Suprapubic skin (tissue), 4 donors: ENCODE data around the gene NRG3. TPM values are rescaled to one million over a fixed set of nuclear protein-coding genes. Genes with fewer than 3 reads are reported as not detected.

Experiments
- DNase-seq, 2 donors: peaks; one replicate each; pipeline ENCODE4 v3.0.0-alpha.2; 2019; ENCODE audit warnings: low spot score in 2 of 2
- H3K27ac ChIP-seq: fragments of 200-600 bp; sonication (generic); one replicate; pipeline ENCODE4 v1.5.1; 2019
- H3K27me3 ChIP-seq: fragments of 200-600 bp; sonication (generic); one replicate; pipeline ENCODE4 v1.5.1; 2019
- H3K36me3 ChIP-seq: fragments of 200-600 bp; sonication (generic); one replicate; pipeline ENCODE4 v1.5.1; 2019
- H3K4me1 ChIP-seq: fragments of 200-600 bp; sonication (generic); one replicate; pipeline ENCODE4 v1.5.1; 2019
- H3K4me3 ChIP-seq: fragments of 200-600 bp; sonication (generic); one replicate; pipeline ENCODE4 v1.5.1; 2019; ENCODE audit warnings: mild to moderate bottlenecking
- H3K9me3 ChIP-seq: fragments of 200-600 bp; sonication (generic); one replicate; pipeline ENCODE4 v1.5.1; 2019
- CTCF ChIP-seq, 2 donors: fragments of 200-600 bp in 1 of 2; fragments of 450-650 bp in 1 of 2; sonication (generic) in 1 of 2; IDR thresholded peaks; one replicate each; pipeline ENCODE4 v1.5.1; 2016 to 2019; ENCODE audit warnings: antibody characterized with exemption in 2 of 2, mild to moderate bottlenecking in 1 of 2, moderate library complexity in 1 of 2
- EP300 ChIP-seq: sonication (generic); formaldehyde crosslinking; IDR thresholded peaks from one replicate; pipeline ENCODE4 v1.6.1; 2017; ENCODE audit warnings: antibody characterized with exemption
- POLR2A ChIP-seq, 2 donors: fragments of 450-650 bp; IDR thresholded peaks; one replicate each; pipeline ENCODE4 v1.6.1; 2017; ENCODE audit warnings: antibody characterized with exemption in 2 of 2, mild to moderate bottlenecking in 2 of 2, moderate library complexity in 2 of 2
- POLR2AphosphoS5 ChIP-seq, 3 donors: sonication (generic); formaldehyde crosslinking; IDR thresholded peaks; one replicate each; pipeline ENCODE4 v1.6.1; 2017; ENCODE audit warnings: antibody characterized with exemption in 3 of 3
- WGBS: methylation state at CpG from one replicate; pipeline ENCODE4 v1.1.5; 2018; 5-methylcytosine and 5-hydroxymethylcytosine counted together
- total RNA-seq, 4 donors: library from RNA; depleted of rRNA; stranded (reverse); fragments of >200 nt; gene quantifications; one replicate each; pipeline ENCODE4 v1.1.0, GENCODE V29; 2016

Gene NRG3
- 1 to 10 TPM in 3 of 4 donors, under 1 TPM in 1; 0.65 to 3.5 (median 1.3) TPM for total RNA-seq

- Histone ChIP-seq H3K27ac (no peak within 1 kb of the TSS), H3K27me3 (peaks cover 64% of the 10 kb centered on the region), H3K9me3 (no peaks in the 10 kb centered on the region), H3K4me3 (peak within 1 kb of the TSS; percentile 39), H3K4me1 (peaks cover 10% of the 10 kb centered on the region), H3K36me3 (no peaks in the 10 kb centered on the region)
- 0% methylated on average over 3 of the region's 95 CpGs for WGBS
- TF ChIP-seq EP300, result no peak
- no peak for TF ChIP-seq POLR2A (IDR thresholded peaks at IDR 0.05)
- no peak for TF ChIP-seq CTCF (IDR thresholded peaks at IDR 0.05)
- no peak for TF ChIP-seq POLR2AphosphoS5 (IDR thresholded peaks at IDR 0.05)
- no peak for DNase-seq
Observed at GRCh38 chr10:81874875-81875466, at the start of gene NRG3. Gene NRG3 (plus strand): TSS chr10:81875194.

DNA sequence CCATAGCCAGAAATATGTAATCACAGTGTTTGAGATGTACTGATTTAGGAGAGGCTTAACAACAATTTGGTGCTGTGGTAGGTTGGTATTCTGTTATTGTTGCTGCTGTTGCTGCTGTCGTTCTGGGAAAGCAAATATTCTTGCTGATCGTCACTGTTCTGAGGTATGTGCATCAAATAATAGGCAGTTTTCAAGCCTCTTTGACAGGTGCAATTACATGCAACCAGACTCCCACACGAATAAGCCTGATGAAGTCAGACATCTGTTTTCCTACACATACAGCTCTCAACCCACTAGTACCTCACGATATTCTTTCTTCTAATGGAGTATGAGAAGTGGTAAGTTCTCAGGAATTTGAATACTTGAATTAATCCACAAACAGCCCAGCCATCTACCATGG is 46.7 kb upstream of the NRG3 start:
- no peak for DNase-seq
- Histone ChIP-seq H3K4me3 (no peak overlapping the region), H3K4me1 (no peaks in the 10 kb centered on the region)

GRCh38 chr10:81831060-81831459 is 43.9 kb upstream of the NRG3 start:
- no peak overlapping the region for H3K27ac ChIP-seq
- H3K9me3 ChIP-seq, result no peaks in the 10 kb centered on the region
- no peak overlapping the region for H3K4me3 ChIP-seq
- WGBS, result 88% methylated on average over 14 of the region's 15 CpGs
- no peak for DNase-seq
- no peak for TF ChIP-seq EP300
- no peak for TF ChIP-seq POLR2A (IDR thresholded peaks at IDR 0.05)
- TF ChIP-seq POLR2AphosphoS5 (IDR thresholded peaks at IDR 0.05), result no peak
- no peak for TF ChIP-seq CTCF (IDR thresholded peaks at IDR 0.05)
- H3K27me3 ChIP-seq, result no peaks in the 10 kb centered on the region
- no peaks in the 10 kb centered on the region for H3K36me3 ChIP-seq
- H3K4me1 ChIP-seq, result no peaks in the 10 kb centered on the region

More for the DNA sequence above, 46.7 kb upstream of the NRG3 start:
- no peak for TF ChIP-seq POLR2A (IDR thresholded peaks at IDR 0.05)
- no peak for TF ChIP-seq CTCF (IDR thresholded peaks at IDR 0.05)
- TF ChIP-seq EP300, result no peak
- TF ChIP-seq POLR2AphosphoS5 (IDR thresholded peaks at IDR 0.05), result no peak
- WGBS, result 74% methylated on average over 4 of the region's 4 CpGs
- H3K27ac ChIP-seq, result no peak overlapping the region
- no peaks in the 10 kb centered on the region for H3K27me3 ChIP-seq
- H3K9me3 ChIP-seq, result no peaks in the 10 kb centered on the region
- no peaks in the 10 kb centered on the region for H3K36me3 ChIP-seq

DNA sequence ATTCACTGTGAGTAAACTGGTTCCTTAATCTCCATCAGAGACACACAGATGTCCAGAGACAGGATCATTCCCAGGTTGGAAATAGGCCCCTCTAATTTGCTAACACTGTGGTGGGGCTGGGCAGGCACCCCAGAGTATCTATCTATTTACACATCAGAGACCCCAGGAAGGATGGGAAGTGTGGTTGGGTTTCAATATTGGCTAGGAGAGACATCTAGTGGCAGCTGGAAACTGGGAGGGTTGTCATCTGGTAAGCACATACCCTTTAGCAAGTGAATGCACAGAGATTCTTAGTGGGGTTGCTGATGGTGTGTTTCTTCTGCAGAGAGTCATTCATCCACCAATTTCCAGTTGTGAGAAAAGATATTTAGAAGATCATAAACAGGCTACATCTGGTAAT is 36.0 kb upstream of the NRG3 start:
- H3K27me3 ChIP-seq, result no peaks in the 10 kb centered on the region
- no peak overlapping the region for H3K27ac ChIP-seq
- H3K9me3 ChIP-seq, result no peaks in the 10 kb centered on the region
- H3K4me1 ChIP-seq, result no peaks in the 10 kb centered on the region
- DNase-seq, result no peak
- H3K4me3 ChIP-seq, result no peak overlapping the region
- no peak for TF ChIP-seq EP300
- H3K36me3 ChIP-seq, result no peaks in the 10 kb centered on the region

DNA sequence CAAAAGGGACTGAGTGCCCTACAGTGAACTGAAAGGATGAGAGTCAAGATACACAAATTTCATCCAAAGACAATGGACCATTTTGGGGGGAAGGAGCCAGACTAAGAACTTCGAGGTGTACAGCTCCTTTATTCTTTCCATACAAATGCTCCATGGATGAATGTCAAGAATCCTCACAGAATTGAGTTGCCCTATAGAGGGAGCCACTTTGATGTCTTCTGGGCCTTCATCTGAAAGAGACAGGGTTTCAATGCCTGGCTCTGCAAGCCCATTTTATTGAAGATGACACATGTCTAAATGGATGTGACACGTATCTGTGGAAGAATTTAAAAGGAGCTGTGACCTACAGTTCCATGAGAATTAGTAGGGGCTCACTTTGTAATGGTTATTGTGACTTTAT is 32.0 kb upstream of the NRG3 start:
- Histone ChIP-seq H3K36me3 (no peaks in the 10 kb centered on the region), H3K4me3 (no peak overlapping the region), H3K9me3 (no peaks in the 10 kb centered on the region), H3K27ac (no peak overlapping the region), H3K27me3 (no peaks in the 10 kb centered on the region), H3K4me1 (no peaks in the 10 kb centered on the region)
- 77% methylated on average over 2 of the region's 2 CpGs for WGBS
- TF ChIP-seq POLR2AphosphoS5 (IDR thresholded peaks at IDR 0.05) (no peak), POLR2A (IDR thresholded peaks at IDR 0.05) (no peak), CTCF (IDR thresholded peaks at IDR 0.05) (no peak), EP300 (no peak)
- DNase-seq, result no peak

DNA sequence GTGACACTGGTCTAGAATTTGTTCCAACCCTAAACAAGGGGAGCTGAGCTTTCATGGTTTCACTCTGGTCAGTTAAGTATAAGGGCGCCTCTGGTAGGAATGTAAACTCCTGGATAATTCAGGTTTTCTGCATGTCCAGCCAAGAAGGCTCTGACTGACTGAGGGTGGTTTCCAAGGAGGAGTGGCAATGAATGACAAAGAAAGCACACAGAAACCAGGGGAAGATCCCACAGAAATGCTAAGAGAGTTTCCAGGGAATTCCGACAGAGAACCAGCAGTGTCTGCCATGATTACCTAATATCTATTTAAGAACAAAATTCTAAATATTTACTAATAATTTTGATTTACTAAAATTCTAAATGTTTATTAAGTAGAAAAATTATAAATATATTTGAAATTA is 27.3 kb upstream of the NRG3 start:
- no peak overlapping the region for H3K27ac ChIP-seq
- TF ChIP-seq POLR2AphosphoS5 (IDR thresholded peaks at IDR 0.05), result no peak
- no peak for TF ChIP-seq CTCF (IDR thresholded peaks at IDR 0.05)
- TF ChIP-seq POLR2A (IDR thresholded peaks at IDR 0.05), result no peak
- TF ChIP-seq EP300, result no peak
- no peak overlapping the region for H3K4me3 ChIP-seq

More for the DNA sequence above, 27.3 kb upstream of the NRG3 start:
- WGBS, result 54% methylated on average over 2 of the region's 2 CpGs
- DNase-seq, result no peak
- Histone ChIP-seq H3K4me1 (no peaks in the 10 kb centered on the region), H3K27me3 (no peaks in the 10 kb centered on the region), H3K36me3 (no peaks in the 10 kb centered on the region), H3K9me3 (no peaks in the 10 kb centered on the region)
